Right lobe of liver (tissue), 6 donors: ENCODE data around the gene SLC35D2. TPM values are rescaled to one million over a fixed set of nuclear protein-coding genes. Genes with fewer than 3 reads are reported as not detected.

Source experiments
- ATAC-seq, 4 donors: fragments of 200-7000 bp; cut with Tn5 transposase; one replicate each; pipeline ENCODE4 v1.9.1; 2020; ENCODE audit warnings: mild to moderate bottlenecking in 4 of 4, moderate library complexity in 4 of 4
- DNase-seq, 3 donors: peaks; one replicate each; pipeline ENCODE4 v3.0.0-alpha.2; 2020
- H3K27ac ChIP-seq, 3 donors: fragments of 200-600 bp; one replicate each; pipeline ENCODE4 v1.8.0; 2022
- H3K27me3 ChIP-seq, 2 donors: fragments of 200-600 bp; one replicate each; pipeline ENCODE4 v1.8.0; 2022
- H3K36me3 ChIP-seq, 4 donors: fragments of 200-600 bp; sonication (generic) in 1 of 4; one replicate each; pipeline versions ENCODE4 v1.5.1 to v1.8.0; 2017 to 2022; ENCODE audit warnings: control low read depth in 1 of 4
- H3K4me1 ChIP-seq, 4 donors: fragments of 200-600 bp; sonication (generic) in 1 of 4; one replicate each; pipeline versions ENCODE4 v1.5.1 to v1.8.0; 2017 to 2022; ENCODE audit warnings: control low read depth in 1 of 4
- H3K4me3 ChIP-seq, 3 donors: fragments of 200-600 bp; one replicate each; pipeline ENCODE4 v1.8.0; 2022
- H3K9me3 ChIP-seq, 4 donors: fragments of 200-600 bp; sonication (generic) in 1 of 4; one replicate each; pipeline versions ENCODE4 v1.5.1 to v1.8.0; 2017 to 2022; ENCODE audit warnings: control low read depth in 1 of 4
- CTCF ChIP-seq, 4 donors: fragments of 200-600 bp in 3 of 4; fragments of 450-650 bp in 1 of 4; IDR thresholded peaks; one replicate each; pipeline versions ENCODE4 v1.5.1 to v1.8.0; 2016 to 2022; ENCODE audit warnings: antibody characterized with exemption in 4 of 4, mild to moderate bottlenecking in 2 of 4
- POLR2A ChIP-seq: fragments of 450-650 bp; IDR thresholded peaks from one replicate; pipeline ENCODE4 v1.6.1; 2017; ENCODE audit warnings: antibody characterized with exemption, mild to moderate bottlenecking
- WGBS: methylation state at CpG from one replicate; pipeline ENCODE4 v1.1.6; 2018; ENCODE audit warnings: low coverage, low lambda C conversion rate; ENCODE audit not compliant: insufficient coverage; ENCODE audit errors: missing lambda C conversion rate; 5-methylcytosine and 5-hydroxymethylcytosine counted together
- intact Hi-C, 2 donors: fragments of 100-400 bp; cut with DNase I; formaldehyde crosslinking; loops; one replicate each; pipeline versions ENCODE4 v1.11.2 to v1.14.1; 2022
- long read RNA-seq: library from polyadenylated mRNA; unstranded; transcript quantifications from one replicate; pipeline ENCODE4 v2.0.0, GENCODE V29; 2019
- total RNA-seq, 6 experiments: library from RNA; depleted of rRNA in 2 of 6; stranded (reverse); fragments of >200 nt in 2 of 6; fragmentation: NEBNext Ultra II Directional in 3 of 6; extraction: Animal tissue kit (Norgen Biotek cat#: 25700) in 3 of 6; gene quantifications; one replicate each; pipeline versions ENCODE4 v1.1.0 to v1.2.4, GENCODE V29; 2016 to 2023
- donor health status: DM: no; HTN: yes; CAD: no.
- donor health status: DM: no; HTN: no; CAD: no.
- donor health status: DM: no; HTN: no; CAD: no.
- donor health status: DM: no; HTN: yes; CAD: no.
- donor health status: DM: no; HTN: yes; CAD: no.

The SLC35D2 gene
- total RNA-seq: 10 to 100 TPM; 28.9 to 48.1 (median 34.3) TPM
- long read RNA-seq, partial matches to known transcripts: 0 of 1 reads
- long read RNA-seq, other reads (novel, unspliced or antisense): 0 of 1 reads

- no peaks in the 10 kb centered on the region for H3K36me3 ChIP-seq
- TF ChIP-seq CTCF (IDR thresholded peaks at IDR 0.05) (no peak), POLR2A (peak; percentile 74)
- H3K27ac ChIP-seq: peak within 1 kb of the TSS; percentile 68 to 85 (median 80)
- DNase-seq (peak; percentile 84 to 89 (median 88)), ATAC-seq (peak; percentile 91 to 98 (median 94))
- H3K27me3 ChIP-seq: no peaks in the 10 kb centered on the region
- intact Hi-C loops: loop anchor here in 1 of 2 donors (5.0 kb wide), 1 partner anchor 36 kb away; no protein-coding TSS in a partner anchor
- peaks cover 0 to 23% (median 13%) of the 10 kb centered on the region in 4 donors for H3K4me1 ChIP-seq
- no peaks in the 10 kb centered on the region for H3K9me3 ChIP-seq
- peak within 1 kb of the TSS; percentile 68 to 70 (median 70) for H3K4me3 ChIP-seq
- WGBS: 0% methylated on average over 1 of the region's 73 CpGs
Measured at GRCh38 chr9:96383165-96383942, at the start of gene SLC35D2. Gene SLC35D2, minus strand, starts transcription at chr9:96383711. Its CDS starts 77 bp downstream, at chr9:96383634.

- no peak for ATAC-seq
- no peak for TF ChIP-seq CTCF (IDR thresholded peaks at IDR 0.05)
- TF ChIP-seq POLR2A: no peak
- no peaks in the 10 kb centered on the region for H3K9me3 ChIP-seq
- H3K27me3 ChIP-seq: no peaks in the 10 kb centered on the region
- no peaks in the 10 kb centered on the region for H3K4me1 ChIP-seq
- 100% methylated on average over 2 of the region's 2 CpGs for WGBS
- no peaks in the 10 kb centered on the region for H3K36me3 ChIP-seq
- intact Hi-C loops: no loop called here
- no peak for DNase-seq
- no peak overlapping the region for H3K27ac ChIP-seq
- no peak overlapping the region for H3K4me3 ChIP-seq
Measured at GRCh38 chr9:96430377-96430776, 46.9 kb upstream of the SLC35D2 start.

GRCh38 chr9:96429732-96430131 lies 46.2 kb upstream of the SLC35D2 start:
- no peak for DNase-seq
- intact Hi-C loops: no loop called here

GRCh38 chr9:96425500-96426169 lies 42.1 kb upstream of the SLC35D2 start:
- 67% methylated on average over 4 of the region's 4 CpGs for WGBS
- TF ChIP-seq CTCF (IDR thresholded peaks at IDR 0.05) (no peak), POLR2A (no peak)
- no peak overlapping the region for H3K4me3 ChIP-seq
- no peak for DNase-seq
- H3K9me3 ChIP-seq: no peaks in the 10 kb centered on the region
- H3K27ac ChIP-seq: no peak overlapping the region
- no peaks in the 10 kb centered on the region for H3K27me3 ChIP-seq
- ATAC-seq: peak in 1 of 4 donors; percentile 22
- intact Hi-C loops: no loop called here
- peaks cover 0 to 10% (median 6%) of the 10 kb centered on the region in 4 donors for H3K4me1 ChIP-seq
- no peaks in the 10 kb centered on the region for H3K36me3 ChIP-seq

More at GRCh38 chr9:96429732-96430131, 46.2 kb upstream of the SLC35D2 start:
- Histone ChIP-seq H3K9me3 (no peaks in the 10 kb centered on the region), H3K36me3 (no peaks in the 10 kb centered on the region), H3K4me3 (no peak overlapping the region), H3K27me3 (no peaks in the 10 kb centered on the region), H3K27ac (no peak overlapping the region), H3K4me1 (no peaks in the 10 kb centered on the region)
- no peak for ATAC-seq
- TF ChIP-seq CTCF (IDR thresholded peaks at IDR 0.05): no peak
- no peak for TF ChIP-seq POLR2A
